CD4-positive, alpha-beta T cell treated with Interleukin-2 at 100 ng/mL for 4 hours (primary cell): ENCODE results near the gene ASGR2.
"Not testable (repeated sequence)": the region's sequence is repeated elsewhere in the genome, so short reads cannot be mapped to it uniquely, and the experiment has no call there.

ENCODE experiments used
- DNase-seq: peaks from one replicate; pipeline ENCODE4 v3.0.0-alpha.2; 2020; ENCODE audit warnings: low spot score

Gene ASGR2

GRCh38 chr17:7114241-7114874, at the start of gene ASGR2:
Gene ASGR2 (minus strand): TSS chr17:7114822. CDS start chr17:7114240, 582 bp downstream.
- DNase-seq: no peak

DNA sequence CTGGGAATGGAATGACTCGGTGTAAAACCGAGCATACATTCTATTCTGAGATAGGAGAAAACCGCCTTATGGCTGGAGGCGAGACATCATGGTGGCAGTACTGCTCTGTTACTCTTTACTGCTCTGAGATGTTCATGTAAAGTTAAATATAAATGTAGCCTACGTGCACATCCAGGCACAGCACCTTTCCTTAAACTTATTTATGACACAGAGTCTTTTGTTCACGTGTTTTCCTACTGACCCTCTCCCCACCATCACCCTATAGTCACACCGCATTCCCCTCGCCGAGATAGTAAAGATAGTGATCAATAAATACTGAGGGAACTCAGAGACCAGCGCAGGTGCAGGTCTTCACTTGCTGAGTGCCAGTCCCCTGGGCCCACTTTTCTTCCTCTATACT, 44.9 kb upstream of the ASGR2 start:
- not testable (repeated sequence) for DNase-seq

- not testable (repeated sequence) for DNase-seq
These were observed 43.8 kb upstream of the ASGR2 start for GRCh38 chr17:7158424-7158823.

- DNase-seq: no peak
These were observed 41.8 kb upstream of the ASGR2 start for GRCh38 chr17:7156342-7156940.

DNA sequence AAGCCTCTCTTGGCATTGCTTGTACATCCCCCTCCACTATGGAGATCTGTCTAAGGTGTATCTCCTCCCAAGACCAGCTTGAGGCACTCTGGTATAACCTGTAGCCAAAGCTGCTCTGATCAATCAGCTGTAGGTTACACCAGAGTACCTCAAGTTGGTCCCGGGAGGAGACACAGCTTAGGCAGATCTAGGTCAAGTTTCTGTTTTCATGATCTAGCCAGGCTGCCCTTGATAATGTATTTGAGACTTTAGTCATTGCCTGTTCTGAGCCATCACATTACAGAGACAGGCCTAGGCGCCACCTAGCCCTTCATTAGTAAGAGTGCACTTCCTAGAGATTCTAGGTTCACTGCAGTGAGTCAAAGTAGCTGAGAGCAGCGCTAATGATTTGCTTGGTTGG, 33.1 kb upstream of the ASGR2 start:
- DNase-seq: peak; percentile 29

DNA sequence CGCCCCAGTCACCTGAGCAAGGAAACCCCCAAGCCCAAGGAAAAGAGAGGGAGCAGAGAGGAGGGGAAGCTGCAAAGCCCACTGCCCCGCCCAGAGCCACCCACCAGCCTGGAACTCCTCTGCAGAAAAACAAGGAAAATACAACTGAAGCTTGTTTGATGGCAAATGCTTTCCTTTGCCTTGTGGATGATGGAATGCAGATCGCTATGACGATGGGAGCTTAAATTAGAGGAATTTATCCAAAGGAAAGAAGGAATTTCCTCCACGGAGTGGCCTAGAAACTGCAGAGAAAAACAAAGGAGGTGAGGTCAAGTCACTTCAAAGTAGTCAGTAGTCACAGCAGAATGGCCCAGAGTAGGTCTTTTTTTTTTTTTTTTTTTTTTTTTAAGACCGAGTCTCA, 31.5 kb upstream of the ASGR2 start:
- DNase-seq: no peak

GRCh38 chr17:7144213-7144612, 29.6 kb upstream of the ASGR2 start:
- DNase-seq: no peak

GRCh38 chr17:7141824-7142223, 27.2 kb upstream of the ASGR2 start:
- no peak for DNase-seq

- no peak for DNase-seq
These were observed 24.8 kb upstream of the ASGR2 start for GRCh38 chr17:7139400-7139799.

- no peak for DNase-seq
These were observed 24.3 kb upstream of the ASGR2 start for GRCh38 chr17:7138800-7139381.

- no peak for DNase-seq
These were observed 22.7 kb upstream of the ASGR2 start for GRCh38 chr17:7137171-7137943.

DNA sequence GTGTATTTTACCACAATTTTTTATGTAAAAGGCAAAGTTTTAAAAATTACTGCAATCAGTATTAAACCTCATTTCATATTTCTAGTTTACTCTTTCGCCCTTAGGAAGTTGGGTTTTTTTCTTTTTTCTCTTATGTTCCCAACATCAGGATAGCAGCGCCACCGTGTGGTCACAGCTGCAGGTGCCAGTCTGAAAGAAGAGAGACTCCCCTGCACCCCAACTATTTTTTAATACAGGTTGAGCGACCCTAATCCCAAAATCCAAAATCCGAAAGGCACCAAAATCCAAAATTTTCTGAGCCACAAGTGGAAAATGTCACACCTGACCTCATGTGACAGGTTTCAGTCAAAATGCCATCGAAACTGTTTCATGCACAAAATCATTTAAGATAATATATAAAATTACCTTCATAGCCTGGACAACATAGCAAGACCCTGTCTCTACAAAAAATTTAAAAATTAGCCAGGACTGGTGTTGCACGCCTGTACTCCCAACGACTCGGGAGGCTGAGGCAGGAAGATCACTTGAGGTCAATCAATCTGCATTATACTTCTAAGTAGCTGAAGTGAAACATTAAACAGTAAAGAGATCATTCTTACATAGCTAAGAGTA, 21.8 kb upstream of the ASGR2 start:
- DNase-seq: peak; percentile 82

- DNase-seq: no peak
These were observed 19.3 kb upstream of the ASGR2 start for GRCh38 chr17:7133916-7134315.

- peak; percentile 56 for DNase-seq
These were observed 18.8 kb upstream of the ASGR2 start for GRCh38 chr17:7133424-7133823.

- DNase-seq: peak; percentile 84
These were observed 18.0 kb upstream of the ASGR2 start for GRCh38 chr17:7132511-7133094.

DNA sequence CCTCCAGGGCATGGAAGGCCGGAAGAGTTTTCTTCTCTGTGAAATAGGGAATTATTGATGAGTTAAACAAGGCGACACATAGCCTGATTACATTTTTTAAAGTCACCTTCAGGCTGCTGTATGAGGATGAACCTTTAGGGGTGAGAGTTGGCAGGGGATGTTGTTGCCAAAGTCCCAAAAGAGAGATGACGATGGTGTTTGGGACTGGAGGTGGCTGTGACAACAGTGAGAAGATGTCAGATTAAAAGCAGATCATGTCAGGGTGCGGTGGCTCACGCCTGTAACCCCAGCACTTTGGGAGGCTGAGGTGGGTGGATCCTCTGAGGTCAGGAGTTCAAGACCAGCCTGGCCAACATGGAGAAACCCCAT, 16.8 kb upstream of the ASGR2 start:
- no peak for DNase-seq

- DNase-seq: no peak
These were observed 16.2 kb upstream of the ASGR2 start for GRCh38 chr17:7130621-7131422.

- no peak for DNase-seq
These were observed 14.7 kb upstream of the ASGR2 start for GRCh38 chr17:7129311-7129710.

GRCh38 chr17:7128160-7128559, 13.5 kb upstream of the ASGR2 start:
- no peak for DNase-seq

GRCh38 chr17:7127501-7127900, 12.9 kb upstream of the ASGR2 start:
- DNase-seq: not testable (repeated sequence)

GRCh38 chr17:7126386-7126785, 11.8 kb upstream of the ASGR2 start:
- DNase-seq: not testable (repeated sequence)
